Calu3 (cell line): ENCODE measurements around the gene TLK1. TPM values are rescaled to one million over a fixed set of nuclear protein-coding genes. Genes with fewer than 3 reads are reported as not detected.

Source experiments
- BruUV-seq: library from RNA; stranded (reverse); fragments of 400-500 nt; replicated peaks from 2 replicates; lab custom pipeline; 2021; lab: Mats Ljungman, UMichigan
- CTCF ChIA-PET: fragments of 300-600 bp; sonication (Branson Sonifier 250); formaldehyde crosslinking; loops from one replicate; lab custom pipeline; 2022; ENCODE audit warnings: antibody characterized with exemption; lab: Charles Lee
- DNase-seq: peaks from one replicate; pipeline ENCODE4 v3.0.0; 2022
- H3K27ac Mint-ChIP-seq: one replicate; pipeline ENCODE4 v1.8.0; 2022; ENCODE audit warnings: mixed read lengths; ENCODE audit not compliant: unreplicated experiment
- H3K27me3 Mint-ChIP-seq: one replicate; pipeline ENCODE4 v1.8.0; 2022; ENCODE audit warnings: mixed read lengths; ENCODE audit not compliant: unreplicated experiment
- H3K36me3 Mint-ChIP-seq: one replicate; pipeline ENCODE4 v1.8.0; 2022; ENCODE audit warnings: mild to moderate bottlenecking, moderate library complexity, mixed read lengths; ENCODE audit not compliant: insufficient read depth, unreplicated experiment
- H3K4me1 Mint-ChIP-seq: one replicate; pipeline ENCODE4 v1.8.0; 2022; ENCODE audit warnings: mild to moderate bottlenecking, low read depth, mixed read lengths; ENCODE audit not compliant: unreplicated experiment
- H3K4me3 Mint-ChIP-seq: one replicate; pipeline ENCODE4 v1.8.0; 2022; ENCODE audit warnings: mild to moderate bottlenecking, low read depth, moderate library complexity, mixed read lengths; ENCODE audit not compliant: unreplicated experiment
- H3K9me3 Mint-ChIP-seq: one replicate; pipeline ENCODE4 v1.8.0; 2022; ENCODE audit warnings: low read depth, mixed read lengths; ENCODE audit not compliant: unreplicated experiment
- intact Hi-C: fragments of 100-400 bp; cut with micrococcal nuclease; formaldehyde crosslinking; loops from one replicate; pipeline ENCODE4 v1.10.0; 2022; ENCODE audit not compliant: unreplicated experiment
- total RNA-seq: library from RNA; stranded (reverse); gene quantifications from 2 replicates; pipeline ENCODE4 v1.2.3, GENCODE V29; 2022
- TF ChIP-seq, protein P1 (sequence below): fragments of 200-600 bp; IDR thresholded peaks from one replicate; pipeline ENCODE4 v1.8.0; 2022; ENCODE audit warnings: antibody characterized with exemption; ENCODE audit not compliant: unreplicated experiment

Gene TLK1
- total RNA-seq, 1 experiment from 2014 or later = 64.7 TPM

DNA sequence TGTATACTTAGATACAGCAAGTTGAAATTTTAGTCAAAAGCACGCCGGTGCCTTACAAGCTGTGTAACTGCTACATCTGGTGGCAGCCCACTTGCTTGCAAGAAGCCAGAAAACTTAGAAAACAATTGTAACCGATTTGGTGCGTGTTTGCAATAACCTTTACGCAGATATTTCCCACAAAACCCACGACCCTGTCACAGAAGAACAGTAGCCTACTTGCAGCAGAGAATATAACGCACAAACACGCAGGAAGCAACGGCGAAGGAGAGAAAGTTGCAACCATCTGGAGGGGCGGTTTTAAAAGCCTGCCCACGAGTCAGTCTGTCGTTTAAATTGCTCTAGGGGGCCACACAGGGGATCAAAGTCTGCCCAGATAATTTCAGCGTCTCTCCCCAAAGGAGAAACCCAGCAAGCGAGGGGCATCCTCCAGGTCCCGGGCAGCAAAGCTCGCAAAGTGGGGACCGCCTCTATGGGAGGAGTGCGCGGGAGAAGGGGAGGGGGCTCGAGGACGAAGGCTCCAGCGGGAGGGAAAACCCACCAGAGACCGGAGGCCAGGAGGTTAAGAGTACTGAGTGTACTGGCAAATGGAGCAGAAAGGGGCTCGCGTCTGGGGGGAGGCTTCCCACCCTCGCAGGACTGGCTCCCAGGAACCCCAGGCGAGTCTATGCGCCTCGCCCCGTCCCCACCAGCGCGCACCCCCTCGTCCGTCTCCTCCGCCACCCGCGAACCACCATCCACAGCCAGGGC lies 1.1 kb downstream of the TLK1 start:
- H3K27me3 Mint-ChIP-seq = no peaks in the 10 kb centered on the region
- DNase-seq = peak; percentile 28
- peaks cover 37% of the 10 kb centered on the region for H3K36me3 Mint-ChIP-seq
- H3K4me1 Mint-ChIP-seq = peaks cover 25% of the 10 kb centered on the region
- peak overlapping the region; percentile 90 for H3K27ac Mint-ChIP-seq
- TF ChIP-seq, protein P1, sequence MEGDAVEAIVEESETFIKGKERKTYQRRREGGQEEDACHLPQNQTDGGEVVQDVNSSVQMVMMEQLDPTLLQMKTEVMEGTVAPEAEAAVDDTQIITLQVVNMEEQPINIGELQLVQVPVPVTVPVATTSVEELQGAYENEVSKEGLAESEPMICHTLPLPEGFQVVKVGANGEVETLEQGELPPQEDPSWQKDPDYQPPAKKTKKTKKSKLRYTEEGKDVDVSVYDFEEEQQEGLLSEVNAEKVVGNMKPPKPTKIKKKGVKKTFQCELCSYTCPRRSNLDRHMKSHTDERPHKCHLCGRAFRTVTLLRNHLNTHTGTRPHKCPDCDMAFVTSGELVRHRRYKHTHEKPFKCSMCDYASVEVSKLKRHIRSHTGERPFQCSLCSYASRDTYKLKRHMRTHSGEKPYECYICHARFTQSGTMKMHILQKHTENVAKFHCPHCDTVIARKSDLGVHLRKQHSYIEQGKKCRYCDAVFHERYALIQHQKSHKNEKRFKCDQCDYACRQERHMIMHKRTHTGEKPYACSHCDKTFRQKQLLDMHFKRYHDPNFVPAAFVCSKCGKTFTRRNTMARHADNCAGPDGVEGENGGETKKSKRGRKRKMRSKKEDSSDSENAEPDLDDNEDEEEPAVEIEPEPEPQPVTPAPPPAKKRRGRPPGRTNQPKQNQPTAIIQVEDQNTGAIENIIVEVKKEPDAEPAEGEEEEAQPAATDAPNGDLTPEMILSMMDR = peak; percentile 39
- H3K9me3 Mint-ChIP-seq = no peaks in the 10 kb centered on the region
- no TSS peak for BruUV-seq
- intact Hi-C loops = loop anchor here (2.0 to 5.0 kb wide), 3 partner anchors 77 to 258 kb away; no protein-coding TSS in a partner anchor
- CTCF ChIA-PET = interaction anchor here (0.6 to 1.2 kb wide), 5 partner anchors 151 to 790 kb away, joined by 3 to 5 read pairs (median 3); no protein-coding TSS in a partner anchor
- H3K4me3 Mint-ChIP-seq = peak overlapping the region; percentile 74

DNA sequence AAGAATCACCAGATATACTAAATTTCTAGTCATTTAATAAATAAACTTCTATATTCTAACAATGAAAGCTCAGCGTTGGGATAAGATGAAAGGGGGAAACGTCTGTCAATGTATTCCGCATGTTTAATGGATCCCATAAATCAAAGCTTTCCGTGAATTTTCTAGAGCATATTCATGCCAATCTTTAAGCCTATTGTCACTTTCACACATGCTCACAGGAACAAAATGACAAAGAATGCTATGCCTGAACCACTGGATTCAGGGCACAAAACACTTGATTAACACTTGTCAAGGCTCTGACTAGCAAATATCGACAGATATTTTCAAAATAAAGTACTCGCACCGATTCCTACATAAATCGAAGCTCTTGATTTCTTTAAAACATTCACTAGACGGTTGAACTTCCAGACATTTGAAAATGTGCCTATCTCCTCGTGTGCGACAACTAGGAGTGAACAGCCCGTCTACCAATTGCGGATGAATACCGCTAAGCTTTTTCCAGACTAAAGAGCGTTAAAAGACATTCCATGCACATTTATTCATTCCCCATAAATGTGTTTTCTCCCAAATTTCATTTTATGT lies 1.8 kb downstream of the TLK1 start:
- Mint-ChIP-seq H3K9me3 (no peaks in the 10 kb centered on the region), H3K4me3 (peak overlapping the region; percentile 74), H3K27me3 (no peaks in the 10 kb centered on the region), H3K36me3 (peaks cover 37% of the 10 kb centered on the region), H3K4me1 (peaks cover 32% of the 10 kb centered on the region), H3K27ac (peak overlapping the region; percentile 90)
- TSS peak; percentile 40 for BruUV-seq
- intact Hi-C loops = loop anchor here (2.0 to 5.0 kb wide), 3 partner anchors 76 to 258 kb away; no protein-coding TSS in a partner anchor
- TF ChIP-seq, protein P1 = no peak
- CTCF ChIA-PET = interaction anchor here (0.6 to 1.2 kb wide), 4 partner anchors 27 to 186 kb away, joined by 3 to 4 read pairs (median 3); no protein-coding TSS in a partner anchor
- DNase-seq = no peak

DNA sequence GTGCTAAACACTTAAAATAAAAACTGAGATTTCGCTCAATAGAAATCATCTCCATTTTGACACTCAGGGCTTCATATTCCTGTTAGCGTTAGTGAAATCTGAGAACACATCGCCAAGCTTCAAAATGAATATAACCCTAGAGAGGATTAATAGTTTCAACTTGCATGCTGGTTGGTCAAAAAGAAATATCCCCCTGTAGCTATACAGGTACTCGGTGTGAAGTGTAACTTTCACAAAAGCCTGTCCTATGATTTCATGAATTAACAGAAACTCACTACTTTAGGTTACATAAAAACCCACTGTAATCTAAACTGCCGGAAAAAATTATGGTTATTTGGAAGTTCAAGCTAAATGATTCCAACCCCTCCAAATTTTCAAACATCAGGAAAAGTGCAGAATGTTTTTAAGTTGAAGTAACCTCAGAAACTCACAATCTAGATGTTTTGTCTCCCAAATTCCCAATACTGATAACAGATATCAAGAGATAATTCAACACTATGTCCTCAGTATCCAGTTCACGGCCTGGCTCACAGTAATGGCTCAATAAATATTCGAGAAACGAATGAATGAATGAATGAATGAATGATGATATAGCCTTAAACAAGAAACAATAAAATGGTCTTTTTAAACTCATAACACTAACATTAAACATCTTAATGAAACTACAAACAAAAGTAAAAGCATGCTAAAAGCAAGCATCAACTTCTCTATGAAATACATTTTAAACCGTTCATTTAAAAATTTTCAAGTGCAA lies 2.5 kb downstream of the TLK1 start:
- DNase-seq = no peak
- TF ChIP-seq, protein P1 = no peak
- Mint-ChIP-seq H3K4me3 (peak overlapping the region; percentile 74), H3K4me1 (peaks cover 34% of the 10 kb centered on the region), H3K36me3 (peaks cover 37% of the 10 kb centered on the region), H3K9me3 (no peaks in the 10 kb centered on the region), H3K27me3 (no peaks in the 10 kb centered on the region), H3K27ac (peak overlapping the region; percentile 44)
- intact Hi-C loops = loop anchor here (2.0 to 5.0 kb wide), 3 partner anchors 75 to 259 kb away; no protein-coding TSS in a partner anchor
- CTCF ChIA-PET = interaction anchor here (0.6 to 1.2 kb wide), 4 partner anchors 26 to 248 kb away, joined by 3 to 4 read pairs (median 3); no protein-coding TSS in a partner anchor
- no TSS peak for BruUV-seq

DNA sequence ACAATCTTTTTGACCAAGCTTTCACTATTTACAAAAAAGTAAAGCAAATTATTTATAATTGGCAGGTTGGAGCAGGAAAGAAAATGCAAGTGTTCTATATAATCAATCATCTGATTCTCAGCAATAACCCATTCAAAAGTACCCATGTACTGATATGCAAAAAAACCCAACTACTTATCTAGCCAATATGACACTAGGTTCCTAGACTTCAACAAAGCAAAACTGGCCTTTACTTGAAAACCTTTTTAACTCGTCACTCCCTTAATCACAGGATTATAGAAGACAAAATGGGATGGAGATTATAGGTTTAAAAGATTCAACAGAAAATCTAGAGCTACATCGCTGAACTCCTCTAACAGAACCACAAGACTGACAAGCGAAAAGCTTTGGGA lies 3.6 kb downstream of the TLK1 start:
- intact Hi-C loops = loop anchor here (5.0 kb wide), 1 partner anchor 260 kb away; no protein-coding TSS in a partner anchor
- peaks cover 34% of the 10 kb centered on the region for H3K4me1 Mint-ChIP-seq
- BruUV-seq = no TSS peak
- H3K27me3 Mint-ChIP-seq = no peaks in the 10 kb centered on the region
- no peak overlapping the region for H3K27ac Mint-ChIP-seq
- no peak overlapping the region for H3K4me3 Mint-ChIP-seq
- no peak for DNase-seq
- H3K36me3 Mint-ChIP-seq = peaks cover 37% of the 10 kb centered on the region
- CTCF ChIA-PET = no interaction called here
- TF ChIP-seq, protein P1 = no peak
- H3K9me3 Mint-ChIP-seq = no peaks in the 10 kb centered on the region
